ENCODE results near the gene SIPA1L3. TPM values are rescaled to one million over a fixed set of nuclear protein-coding genes. Genes with fewer than 3 reads are reported as not detected.

The SIPA1L3 gene
- total and polyA plus RNA-seq, 9 of the 15 experiments (the other 6 are each of a cell fraction or from before 2014, with no cell fraction given), result 0.01 to 6.1 (median 2.5) TPM

DNA sequence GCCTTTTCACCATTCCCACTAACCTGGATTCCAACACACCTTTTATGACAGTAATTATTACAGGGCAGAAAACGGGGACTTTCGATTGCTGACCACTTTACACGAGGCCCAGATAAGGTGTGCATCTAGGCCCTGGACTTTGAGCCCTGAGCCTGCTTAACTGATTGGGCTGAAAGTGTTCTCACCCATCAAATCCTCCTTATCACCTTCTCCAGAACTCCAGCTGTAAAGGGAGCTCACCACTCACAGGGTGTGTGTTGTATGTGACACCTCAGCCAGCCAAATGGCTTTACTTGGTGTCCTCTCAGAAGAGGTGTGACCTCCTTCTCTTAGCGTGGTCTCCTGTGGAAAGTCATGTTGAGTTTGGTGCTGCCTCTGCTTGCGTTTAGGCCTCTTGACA, 36.5 kb downstream of the SIPA1L3 start (continued):
- TF ChIP-seq, protein P1, sequence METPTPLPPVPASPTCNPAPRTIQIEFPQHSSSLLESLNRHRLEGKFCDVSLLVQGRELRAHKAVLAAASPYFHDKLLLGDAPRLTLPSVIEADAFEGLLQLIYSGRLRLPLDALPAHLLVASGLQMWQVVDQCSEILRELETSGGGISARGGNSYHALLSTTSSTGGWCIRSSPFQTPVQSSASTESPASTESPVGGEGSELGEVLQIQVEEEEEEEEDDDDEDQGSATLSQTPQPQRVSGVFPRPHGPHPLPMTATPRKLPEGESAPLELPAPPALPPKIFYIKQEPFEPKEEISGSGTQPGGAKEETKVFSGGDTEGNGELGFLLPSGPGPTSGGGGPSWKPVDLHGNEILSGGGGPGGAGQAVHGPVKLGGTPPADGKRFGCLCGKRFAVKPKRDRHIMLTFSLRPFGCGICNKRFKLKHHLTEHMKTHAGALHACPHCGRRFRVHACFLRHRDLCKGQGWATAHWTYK (CRISPR knock-in tag; IDR thresholded peaks at IDR 0.05), result no peak
- TF ChIP-seq, protein P2, sequence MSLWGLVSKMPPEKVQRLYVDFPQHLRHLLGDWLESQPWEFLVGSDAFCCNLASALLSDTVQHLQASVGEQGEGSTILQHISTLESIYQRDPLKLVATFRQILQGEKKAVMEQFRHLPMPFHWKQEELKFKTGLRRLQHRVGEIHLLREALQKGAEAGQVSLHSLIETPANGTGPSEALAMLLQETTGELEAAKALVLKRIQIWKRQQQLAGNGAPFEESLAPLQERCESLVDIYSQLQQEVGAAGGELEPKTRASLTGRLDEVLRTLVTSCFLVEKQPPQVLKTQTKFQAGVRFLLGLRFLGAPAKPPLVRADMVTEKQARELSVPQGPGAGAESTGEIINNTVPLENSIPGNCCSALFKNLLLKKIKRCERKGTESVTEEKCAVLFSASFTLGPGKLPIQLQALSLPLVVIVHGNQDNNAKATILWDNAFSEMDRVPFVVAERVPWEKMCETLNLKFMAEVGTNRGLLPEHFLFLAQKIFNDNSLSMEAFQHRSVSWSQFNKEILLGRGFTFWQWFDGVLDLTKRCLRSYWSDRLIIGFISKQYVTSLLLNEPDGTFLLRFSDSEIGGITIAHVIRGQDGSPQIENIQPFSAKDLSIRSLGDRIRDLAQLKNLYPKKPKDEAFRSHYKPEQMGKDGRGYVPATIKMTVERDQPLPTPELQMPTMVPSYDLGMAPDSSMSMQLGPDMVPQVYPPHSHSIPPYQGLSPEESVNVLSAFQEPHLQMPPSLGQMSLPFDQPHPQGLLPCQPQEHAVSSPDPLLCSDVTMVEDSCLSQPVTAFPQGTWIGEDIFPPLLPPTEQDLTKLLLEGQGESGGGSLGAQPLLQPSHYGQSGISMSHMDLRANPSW (CRISPR knock-in tag; IDR thresholded peaks at IDR 0.05), result no peak
- TF ChIP-seq RBM22 (IDR thresholded peaks at IDR 0.05; ENCODE audit: low read depth, low read length, poor library complexity, severe bottlenecking), result no peak
- TF ChIP-seq DPF2 (IDR thresholded peaks at IDR 0.05), result peak; percentile 84
- TF ChIP-seq, protein P3, sequence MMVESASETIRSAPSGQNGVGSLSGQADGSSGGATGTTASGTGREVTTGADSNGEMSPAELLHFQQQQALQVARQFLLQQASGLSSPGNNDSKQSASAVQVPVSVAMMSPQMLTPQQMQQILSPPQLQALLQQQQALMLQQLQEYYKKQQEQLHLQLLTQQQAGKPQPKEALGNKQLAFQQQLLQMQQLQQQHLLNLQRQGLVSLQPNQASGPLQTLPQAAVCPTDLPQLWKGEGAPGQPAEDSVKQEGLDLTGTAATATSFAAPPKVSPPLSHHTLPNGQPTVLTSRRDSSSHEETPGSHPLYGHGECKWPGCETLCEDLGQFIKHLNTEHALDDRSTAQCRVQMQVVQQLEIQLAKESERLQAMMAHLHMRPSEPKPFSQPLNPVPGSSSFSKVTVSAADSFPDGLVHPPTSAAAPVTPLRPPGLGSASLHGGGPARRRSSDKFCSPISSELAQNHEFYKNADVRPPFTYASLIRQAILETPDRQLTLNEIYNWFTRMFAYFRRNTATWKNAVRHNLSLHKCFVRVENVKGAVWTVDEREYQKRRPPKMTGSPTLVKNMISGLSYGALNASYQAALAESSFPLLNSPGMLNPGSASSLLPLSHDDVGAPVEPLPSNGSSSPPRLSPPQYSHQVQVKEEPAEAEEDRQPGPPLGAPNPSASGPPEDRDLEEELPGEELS (CRISPR knock-in tag; IDR thresholded peaks at IDR 0.05; ENCODE audit: borderline replicate concordance), result no peak
- no peak for TF ChIP-seq LCOR (CRISPR knock-in tag; IDR thresholded peaks at IDR 0.05)
- no peak for TF ChIP-seq OTX1 (CRISPR knock-in tag; IDR thresholded peaks at IDR 0.05)
- TF ChIP-seq ELF2 (CRISPR knock-in tag; IDR thresholded peaks at IDR 0.05), result no peak
- no peak for TF ChIP-seq PPARD (CRISPR knock-in tag; IDR thresholded peaks at IDR 0.05)
- TF ChIP-seq ELF4 (CRISPR knock-in tag; IDR thresholded peaks at IDR 0.05), result 0 out of 2 replicates have a peak, but pooled peaks have one; percentile 13
- no peak; a peak in 1 of 4 replicates for TF ChIP-seq NRF1 (conservative IDR thresholded peaks at IDR 0.05 in 1 of 2, IDR thresholded peaks at IDR 0.05 in 1 of 2)
- TF ChIP-seq, protein P4, sequence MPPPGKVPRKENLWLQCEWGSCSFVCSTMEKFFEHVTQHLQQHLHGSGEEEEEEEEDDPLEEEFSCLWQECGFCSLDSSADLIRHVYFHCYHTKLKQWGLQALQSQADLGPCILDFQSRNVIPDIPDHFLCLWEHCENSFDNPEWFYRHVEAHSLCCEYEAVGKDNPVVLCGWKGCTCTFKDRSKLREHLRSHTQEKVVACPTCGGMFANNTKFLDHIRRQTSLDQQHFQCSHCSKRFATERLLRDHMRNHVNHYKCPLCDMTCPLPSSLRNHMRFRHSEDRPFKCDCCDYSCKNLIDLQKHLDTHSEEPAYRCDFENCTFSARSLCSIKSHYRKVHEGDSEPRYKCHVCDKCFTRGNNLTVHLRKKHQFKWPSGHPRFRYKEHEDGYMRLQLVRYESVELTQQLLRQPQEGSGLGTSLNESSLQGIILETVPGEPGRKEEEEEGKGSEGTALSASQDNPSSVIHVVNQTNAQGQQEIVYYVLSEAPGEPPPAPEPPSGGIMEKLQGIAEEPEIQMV (tag; conservative IDR thresholded peaks at IDR 0.05; ENCODE audit: low read depth), result no peak
- TF ChIP-seq ZBED1 (IDR thresholded peaks at IDR 0.05), result no peak
- TF ChIP-seq TARDBP (IDR thresholded peaks at IDR 0.05), result no peak
- TF ChIP-seq SREBF2 (CRISPR knock-in tag; IDR thresholded peaks at IDR 0.05), result no peak
- TF ChIP-seq, protein P5, sequence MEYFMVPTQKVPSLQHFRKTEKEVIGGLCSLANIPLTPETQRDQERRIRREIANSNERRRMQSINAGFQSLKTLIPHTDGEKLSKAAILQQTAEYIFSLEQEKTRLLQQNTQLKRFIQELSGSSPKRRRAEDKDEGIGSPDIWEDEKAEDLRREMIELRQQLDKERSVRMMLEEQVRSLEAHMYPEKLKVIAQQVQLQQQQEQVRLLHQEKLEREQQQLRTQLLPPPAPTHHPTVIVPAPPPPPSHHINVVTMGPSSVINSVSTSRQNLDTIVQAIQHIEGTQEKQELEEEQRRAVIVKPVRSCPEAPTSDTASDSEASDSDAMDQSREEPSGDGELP (CRISPR knock-in tag; IDR thresholded peaks at IDR 0.05; ENCODE audit: borderline replicate concordance), result peak; percentile 98
- TF ChIP-seq, protein P6, sequence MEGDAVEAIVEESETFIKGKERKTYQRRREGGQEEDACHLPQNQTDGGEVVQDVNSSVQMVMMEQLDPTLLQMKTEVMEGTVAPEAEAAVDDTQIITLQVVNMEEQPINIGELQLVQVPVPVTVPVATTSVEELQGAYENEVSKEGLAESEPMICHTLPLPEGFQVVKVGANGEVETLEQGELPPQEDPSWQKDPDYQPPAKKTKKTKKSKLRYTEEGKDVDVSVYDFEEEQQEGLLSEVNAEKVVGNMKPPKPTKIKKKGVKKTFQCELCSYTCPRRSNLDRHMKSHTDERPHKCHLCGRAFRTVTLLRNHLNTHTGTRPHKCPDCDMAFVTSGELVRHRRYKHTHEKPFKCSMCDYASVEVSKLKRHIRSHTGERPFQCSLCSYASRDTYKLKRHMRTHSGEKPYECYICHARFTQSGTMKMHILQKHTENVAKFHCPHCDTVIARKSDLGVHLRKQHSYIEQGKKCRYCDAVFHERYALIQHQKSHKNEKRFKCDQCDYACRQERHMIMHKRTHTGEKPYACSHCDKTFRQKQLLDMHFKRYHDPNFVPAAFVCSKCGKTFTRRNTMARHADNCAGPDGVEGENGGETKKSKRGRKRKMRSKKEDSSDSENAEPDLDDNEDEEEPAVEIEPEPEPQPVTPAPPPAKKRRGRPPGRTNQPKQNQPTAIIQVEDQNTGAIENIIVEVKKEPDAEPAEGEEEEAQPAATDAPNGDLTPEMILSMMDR (IDR thresholded peaks at IDR 0.05 in 2 of 3, conservative IDR thresholded peaks at IDR 0.05 in 1 of 3; ENCODE audit: insufficient read depth in 2 of 3, low read depth in 1 of 3, low read length in 3 of 3), result no peak

Data from K562 (cell line).